Neural cell (in vitro differentiated cells): ENCODE data around the gene SIVA1.

Experiments
- EP300 ChIP-seq: fragments of 450-650 bp; conservative IDR thresholded peaks from 2 replicates; pipeline ENCODE4 v1.6.1; 2014; ENCODE audit warnings: antibody characterized with exemption, mild to moderate bottlenecking, moderate library complexity; ENCODE audit not compliant: poor library complexity, severe bottlenecking
- MXI1 ChIP-seq: fragments of 450-650 bp; conservative IDR thresholded peaks from 2 replicates; pipeline ENCODE4 v1.6.1; 2014; ENCODE audit warnings: antibody characterized with exemption, mild to moderate bottlenecking; ENCODE audit not compliant: poor library complexity, severe bottlenecking
- SMC3 ChIP-seq: fragments of 450-650 bp; conservative IDR thresholded peaks from 2 replicates; pipeline ENCODE4 v1.6.1; 2014; ENCODE audit warnings: antibody characterized with exemption, mild to moderate bottlenecking, moderate library complexity; ENCODE audit not compliant: poor library complexity
- TAF1 ChIP-seq: IDR thresholded peaks from 2 replicates; pipeline ENCODE4 v1.6.1; 2012; ENCODE audit warnings: low read depth
- TF ChIP-seq, protein P1 (sequence below): fragments of 450-650 bp; IDR thresholded peaks from 2 replicates; pipeline ENCODE4 v1.5.1; 2014; ENCODE audit warnings: antibody characterized with exemption, mild to moderate bottlenecking, moderate library complexity; ENCODE audit not compliant: poor library complexity, severe bottlenecking

DNA sequence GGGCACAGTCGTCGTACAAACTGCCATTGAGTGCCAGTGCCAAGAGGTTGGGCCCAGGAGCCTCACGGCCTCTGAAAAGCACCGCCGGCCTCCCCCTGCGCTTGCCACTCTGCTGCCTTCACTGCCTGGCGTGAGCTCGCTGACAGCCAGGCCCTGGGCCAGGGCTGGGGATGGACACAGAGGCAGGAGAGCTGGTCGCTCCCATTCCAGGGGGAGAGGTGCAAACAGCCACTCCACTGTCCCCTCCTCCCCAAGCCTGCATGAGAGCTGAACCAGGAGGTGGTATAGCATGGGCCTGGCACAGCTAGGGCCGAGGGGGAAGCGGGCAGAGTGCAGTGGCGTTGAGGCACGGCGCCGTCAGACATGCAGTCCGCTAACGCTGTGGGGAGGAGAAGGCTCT lies 24.3 kb upstream of the SIVA1 start:
- TF ChIP-seq, protein P1, sequence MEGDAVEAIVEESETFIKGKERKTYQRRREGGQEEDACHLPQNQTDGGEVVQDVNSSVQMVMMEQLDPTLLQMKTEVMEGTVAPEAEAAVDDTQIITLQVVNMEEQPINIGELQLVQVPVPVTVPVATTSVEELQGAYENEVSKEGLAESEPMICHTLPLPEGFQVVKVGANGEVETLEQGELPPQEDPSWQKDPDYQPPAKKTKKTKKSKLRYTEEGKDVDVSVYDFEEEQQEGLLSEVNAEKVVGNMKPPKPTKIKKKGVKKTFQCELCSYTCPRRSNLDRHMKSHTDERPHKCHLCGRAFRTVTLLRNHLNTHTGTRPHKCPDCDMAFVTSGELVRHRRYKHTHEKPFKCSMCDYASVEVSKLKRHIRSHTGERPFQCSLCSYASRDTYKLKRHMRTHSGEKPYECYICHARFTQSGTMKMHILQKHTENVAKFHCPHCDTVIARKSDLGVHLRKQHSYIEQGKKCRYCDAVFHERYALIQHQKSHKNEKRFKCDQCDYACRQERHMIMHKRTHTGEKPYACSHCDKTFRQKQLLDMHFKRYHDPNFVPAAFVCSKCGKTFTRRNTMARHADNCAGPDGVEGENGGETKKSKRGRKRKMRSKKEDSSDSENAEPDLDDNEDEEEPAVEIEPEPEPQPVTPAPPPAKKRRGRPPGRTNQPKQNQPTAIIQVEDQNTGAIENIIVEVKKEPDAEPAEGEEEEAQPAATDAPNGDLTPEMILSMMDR, result no peak
- TF ChIP-seq SMC3 (no peak), TAF1 (no peak), EP300 (no peak), MXI1 (no peak)
